K562 (cell line): ENCODE measurements around the gene YARS1. TPM values are rescaled to one million over a fixed set of nuclear protein-coding genes. Genes with fewer than 3 reads are reported as not detected.
A peak's percentile ranks its signal among the peaks of the same experiment; 100 is the strongest.

ENCODE experiments used
- BDP1 ChIP-seq: IDR thresholded peaks from 3 replicates; pipeline ENCODE4 v1.6.1; 2011; ENCODE audit not compliant: insufficient read length, insufficient read depth
- ELF2 ChIP-seq: fragments of 250-450 bp; sonication (Bioruptor Pico); IDR thresholded peaks from 2 replicates; pipeline ENCODE4 v1.5.0; 2021; ENCODE audit warnings: mild to moderate bottlenecking
- GTF2E2 ChIP-seq: fragments of 200-800 bp; sonication (Bioruptor generic); IDR thresholded peaks from 2 replicates; pipeline ENCODE4 v1.6.1; 2016; ENCODE audit warnings: missing genetic modification characterization, missing compliant biosample characterization
- HDAC1 ChIP-seq, 2 experiments: fragments of 450-650 bp; IDR thresholded peaks; 2 replicates each; pipeline ENCODE4 v1.6.1; 2016 to 2017; ENCODE audit warnings: inconsistent platforms in 1 of 2, mild to moderate bottlenecking in 1 of 2, moderate library complexity in 1 of 2
- MCM5 ChIP-seq: fragments of 450-650 bp; IDR thresholded peaks from 2 replicates; pipeline ENCODE4 v1.6.1; 2016; ENCODE audit warnings: low read depth
- PPARD ChIP-seq: fragments of 250-450 bp; sonication (Bioruptor Pico); IDR thresholded peaks from 2 replicates; pipeline ENCODE4 v1.8.0; 2022; ENCODE audit warnings: inconsistent platforms, mild to moderate bottlenecking, moderate library complexity
- RAD21 ChIP-seq, 2 experiments: fragments of 250-450 bp in 1 of 2; fragments of 450-650 bp in 1 of 2; sonication (Bioruptor Pico) in 1 of 2; formaldehyde crosslinking in 1 of 2; IDR thresholded peaks in 1 of 2; conservative IDR thresholded peaks in 1 of 2; 2 replicates each; pipeline versions ENCODE4 v1.4.0 to v1.8.0; 2020 to 2022; ENCODE audit warnings: mild to moderate bottlenecking in 2 of 2, moderate library complexity in 1 of 2
- SRSF3 ChIP-seq: fragments of 200-400 bp; formaldehyde crosslinking; IDR thresholded peaks from 2 replicates; pipeline ENCODE4 v1.6.1; 2016; ENCODE audit warnings: mild to moderate bottlenecking, low read length, moderate library complexity; ENCODE audit not compliant: insufficient read depth
- STAT5B ChIP-seq: fragments of 250-450 bp; sonication (Bioruptor Pico); IDR thresholded peaks from 2 replicates; pipeline ENCODE4 v1.8.0; 2021; ENCODE audit warnings: mild to moderate bottlenecking, inconsistent platforms
- TBL1XR1 ChIP-seq, 2 experiments: IDR thresholded peaks; 2 replicates each; pipeline ENCODE4 v1.6.1; 2012; ENCODE audit warnings: improper control_type of control experiment in 2 of 2, low read length in 2 of 2, mild to moderate bottlenecking in 1 of 2
- ZNF224 ChIP-seq: sonication (generic); formaldehyde crosslinking; IDR thresholded peaks from 2 replicates; pipeline ENCODE4 v1.8.0; 2022; ENCODE audit warnings: mild to moderate bottlenecking, missing genetic modification reagents
- ZNF263 ChIP-seq: sonication (generic); formaldehyde crosslinking; IDR thresholded peaks from 2 replicates; pipeline ENCODE4 v1.8.0; 2022; ENCODE audit warnings: mild to moderate bottlenecking, missing genetic modification reagents, borderline replicate concordance
- polyA plus RNA-seq, 8 experiments: library from polyadenylated mRNA; depleted of rRNA in 4 of 8; stranded (reverse) in 5 of 8; unstranded in 3 of 8; fragments of >200 nt; fragmentation: Nextera tagmentation in 2 of 8; fragmentation: Illumina TruSeq in 1 of 8; extraction: Ambion mirVana in 2 of 8; extraction: Trizol in 1 of 8; gene quantifications; 2 replicates each; pipeline versions ENCODE4 v1.2.1 to v1.2.3, GENCODE V29; 2011 to 2014; ENCODE audit warnings: inconsistent platforms in 1 of 8, missing spikeins in 1 of 8
- total RNA-seq, 7 experiments: library from RNA; depleted of rRNA in 6 of 7; stranded (reverse); fragments of >200 nt in 6 of 7; fragmentation: Illumina TruSeq in 2 of 7; extraction: Trizol in 2 of 7; gene quantifications; 2 replicates each; pipeline versions ENCODE4 v1.2.1 to v1.2.3, GENCODE V29; 2011 to 2021; ENCODE audit warnings: low replicate concordance in 1 of 7
- TF ChIP-seq, protein P1 (sequence below): sonication (generic); formaldehyde crosslinking; IDR thresholded peaks from 2 replicates; pipeline ENCODE4 v1.8.0; 2022; ENCODE audit warnings: mild to moderate bottlenecking, missing genetic modification reagents
- TF ChIP-seq, protein P2 (sequence below), 2 experiments: fragments of 250-450 bp in 1 of 2; fragments of 450-650 bp in 1 of 2; sonication (Bioruptor Pico) in 1 of 2; IDR thresholded peaks; 2 replicates each; pipeline versions ENCODE4 v1.6.1 to v1.8.0; 2016 to 2021; ENCODE audit warnings: mild to moderate bottlenecking in 2 of 2, moderate library complexity in 2 of 2, missing compliant biosample characterization in 1 of 2, missing genetic modification characterization in 1 of 2
- TF ChIP-seq, protein P3 (sequence below): fragments of 250-450 bp; sonication (Bioruptor Pico); IDR thresholded peaks from 2 replicates; pipeline ENCODE4 v1.6.1; 2021; ENCODE audit warnings: mild to moderate bottlenecking
- TF ChIP-seq, protein P4 (sequence below): fragments of 450-650 bp; formaldehyde crosslinking; IDR thresholded peaks from 2 replicates; pipeline ENCODE4 v1.4.0; 2020; ENCODE audit warnings: mild to moderate bottlenecking, moderate library complexity
- TF ChIP-seq, protein P5 (sequence below), 3 experiments: IDR thresholded peaks in 2 of 3; conservative IDR thresholded peaks in 1 of 3; 2 replicates each; pipeline ENCODE4 v1.5.1; 2011 to 2012; ENCODE audit warnings: low read length in 3 of 3, mild to moderate bottlenecking in 3 of 3, control low read depth in 2 of 3, improper control_type of control experiment in 1 of 3, inconsistent platforms in 1 of 3, low read depth in 1 of 3, mixed read lengths in 1 of 3, moderate library complexity in 1 of 3; ENCODE audit not compliant: insufficient read depth in 2 of 3
- TF ChIP-seq, protein P6 (sequence below): fragments of 450-650 bp; formaldehyde crosslinking; IDR thresholded peaks from 2 replicates; pipeline ENCODE4 v1.4.0; 2020; ENCODE audit warnings: mild to moderate bottlenecking, moderate library complexity

YARS1 gene
- total and polyA plus RNA-seq, 9 of the 15 experiments (the other 6 are each of a cell fraction or from before 2014, with no cell fraction given): 66.2 to 336 (median 201) TPM

DNA sequence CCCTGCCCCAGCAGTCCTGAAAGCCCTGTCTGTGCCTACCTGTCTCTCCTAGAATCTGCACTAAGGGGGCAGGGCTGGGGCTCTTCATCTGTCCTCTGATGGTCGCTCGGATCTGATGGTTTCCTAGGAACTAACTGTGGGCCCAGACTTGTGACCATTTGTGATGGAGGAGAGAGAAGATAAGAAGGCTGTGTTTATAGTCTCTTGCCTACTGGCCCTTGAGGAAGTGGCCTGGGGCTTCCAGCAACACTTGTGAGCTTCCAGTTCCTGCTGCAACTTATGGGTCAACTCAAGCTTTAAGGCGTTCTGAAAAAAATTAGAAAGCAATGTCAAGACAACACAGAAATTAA, 61.4 kb downstream of the YARS1 start (continued):
- TF ChIP-seq, protein P1, sequence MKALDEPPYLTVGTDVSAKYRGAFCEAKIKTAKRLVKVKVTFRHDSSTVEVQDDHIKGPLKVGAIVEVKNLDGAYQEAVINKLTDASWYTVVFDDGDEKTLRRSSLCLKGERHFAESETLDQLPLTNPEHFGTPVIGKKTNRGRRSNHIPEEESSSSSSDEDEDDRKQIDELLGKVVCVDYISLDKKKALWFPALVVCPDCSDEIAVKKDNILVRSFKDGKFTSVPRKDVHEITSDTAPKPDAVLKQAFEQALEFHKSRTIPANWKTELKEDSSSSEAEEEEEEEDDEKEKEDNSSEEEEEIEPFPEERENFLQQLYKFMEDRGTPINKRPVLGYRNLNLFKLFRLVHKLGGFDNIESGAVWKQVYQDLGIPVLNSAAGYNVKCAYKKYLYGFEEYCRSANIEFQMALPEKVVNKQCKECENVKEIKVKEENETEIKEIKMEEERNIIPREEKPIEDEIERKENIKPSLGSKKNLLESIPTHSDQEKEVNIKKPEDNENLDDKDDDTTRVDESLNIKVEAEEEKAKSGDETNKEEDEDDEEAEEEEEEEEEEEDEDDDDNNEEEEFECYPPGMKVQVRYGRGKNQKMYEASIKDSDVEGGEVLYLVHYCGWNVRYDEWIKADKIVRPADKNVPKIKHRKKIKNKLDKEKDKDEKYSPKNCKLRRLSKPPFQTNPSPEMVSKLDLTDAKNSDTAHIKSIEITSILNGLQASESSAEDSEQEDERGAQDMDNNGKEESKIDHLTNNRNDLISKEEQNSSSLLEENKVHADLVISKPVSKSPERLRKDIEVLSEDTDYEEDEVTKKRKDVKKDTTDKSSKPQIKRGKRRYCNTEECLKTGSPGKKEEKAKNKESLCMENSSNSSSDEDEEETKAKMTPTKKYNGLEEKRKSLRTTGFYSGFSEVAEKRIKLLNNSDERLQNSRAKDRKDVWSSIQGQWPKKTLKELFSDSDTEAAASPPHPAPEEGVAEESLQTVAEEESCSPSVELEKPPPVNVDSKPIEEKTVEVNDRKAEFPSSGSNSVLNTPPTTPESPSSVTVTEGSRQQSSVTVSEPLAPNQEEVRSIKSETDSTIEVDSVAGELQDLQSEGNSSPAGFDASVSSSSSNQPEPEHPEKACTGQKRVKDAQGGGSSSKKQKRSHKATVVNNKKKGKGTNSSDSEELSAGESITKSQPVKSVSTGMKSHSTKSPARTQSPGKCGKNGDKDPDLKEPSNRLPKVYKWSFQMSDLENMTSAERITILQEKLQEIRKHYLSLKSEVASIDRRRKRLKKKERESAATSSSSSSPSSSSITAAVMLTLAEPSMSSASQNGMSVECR: no peak
- TF ChIP-seq HDAC1 (IDR thresholded peaks at IDR 0.05) (peak in 1 of 2 experiments; percentile 70; a peak in 2 of 4 replicates), STAT5B (CRISPR knock-in tag) (no peak), SRSF3 (no peak), MCM5 (no peak), PPARD (CRISPR knock-in tag) (no peak), ELF2 (CRISPR knock-in tag) (no peak), ZNF224 (CRISPR knock-in tag) (no peak), ZNF263 (no peak), TBL1XR1 (IDR thresholded peaks at IDR 0.05; ENCODE audit: low read length in 2 of 2) (peak; percentile 67 to 71; a peak in 2 of 4 replicates), BDP1 (no peak), GTF2E2 (tag) (no peak), RAD21 (CRISPR knock-in tag; conservative IDR thresholded peaks at IDR 0.05 in 1 of 2, IDR thresholded peaks at IDR 0.05 in 1 of 2) (no peak)
- TF ChIP-seq, protein P2, sequence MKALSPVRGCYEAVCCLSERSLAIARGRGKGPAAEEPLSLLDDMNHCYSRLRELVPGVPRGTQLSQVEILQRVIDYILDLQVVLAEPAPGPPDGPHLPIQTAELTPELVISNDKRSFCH (CRISPR knock-in tag; IDR thresholded peaks at IDR 0.05): no peak
- TF ChIP-seq, protein P2 (tag; IDR thresholded peaks at IDR 0.05): no peak
- TF ChIP-seq, protein P3, sequence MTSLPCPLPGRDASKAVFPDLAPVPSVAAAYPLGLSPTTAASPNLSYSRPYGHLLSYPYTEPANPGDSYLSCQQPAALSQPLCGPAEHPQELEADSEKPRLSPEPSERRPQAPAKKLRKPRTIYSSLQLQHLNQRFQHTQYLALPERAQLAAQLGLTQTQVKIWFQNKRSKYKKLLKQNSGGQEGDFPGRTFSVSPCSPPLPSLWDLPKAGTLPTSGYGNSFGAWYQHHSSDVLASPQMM: no peak
- TF ChIP-seq, protein P4, sequence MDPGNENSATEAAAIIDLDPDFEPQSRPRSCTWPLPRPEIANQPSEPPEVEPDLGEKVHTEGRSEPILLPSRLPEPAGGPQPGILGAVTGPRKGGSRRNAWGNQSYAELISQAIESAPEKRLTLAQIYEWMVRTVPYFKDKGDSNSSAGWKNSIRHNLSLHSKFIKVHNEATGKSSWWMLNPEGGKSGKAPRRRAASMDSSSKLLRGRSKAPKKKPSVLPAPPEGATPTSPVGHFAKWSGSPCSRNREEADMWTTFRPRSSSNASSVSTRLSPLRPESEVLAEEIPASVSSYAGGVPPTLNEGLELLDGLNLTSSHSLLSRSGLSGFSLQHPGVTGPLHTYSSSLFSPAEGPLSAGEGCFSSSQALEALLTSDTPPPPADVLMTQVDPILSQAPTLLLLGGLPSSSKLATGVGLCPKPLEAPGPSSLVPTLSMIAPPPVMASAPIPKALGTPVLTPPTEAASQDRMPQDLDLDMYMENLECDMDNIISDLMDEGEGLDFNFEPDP (CRISPR knock-in tag): no peak
- TF ChIP-seq, protein P5, sequence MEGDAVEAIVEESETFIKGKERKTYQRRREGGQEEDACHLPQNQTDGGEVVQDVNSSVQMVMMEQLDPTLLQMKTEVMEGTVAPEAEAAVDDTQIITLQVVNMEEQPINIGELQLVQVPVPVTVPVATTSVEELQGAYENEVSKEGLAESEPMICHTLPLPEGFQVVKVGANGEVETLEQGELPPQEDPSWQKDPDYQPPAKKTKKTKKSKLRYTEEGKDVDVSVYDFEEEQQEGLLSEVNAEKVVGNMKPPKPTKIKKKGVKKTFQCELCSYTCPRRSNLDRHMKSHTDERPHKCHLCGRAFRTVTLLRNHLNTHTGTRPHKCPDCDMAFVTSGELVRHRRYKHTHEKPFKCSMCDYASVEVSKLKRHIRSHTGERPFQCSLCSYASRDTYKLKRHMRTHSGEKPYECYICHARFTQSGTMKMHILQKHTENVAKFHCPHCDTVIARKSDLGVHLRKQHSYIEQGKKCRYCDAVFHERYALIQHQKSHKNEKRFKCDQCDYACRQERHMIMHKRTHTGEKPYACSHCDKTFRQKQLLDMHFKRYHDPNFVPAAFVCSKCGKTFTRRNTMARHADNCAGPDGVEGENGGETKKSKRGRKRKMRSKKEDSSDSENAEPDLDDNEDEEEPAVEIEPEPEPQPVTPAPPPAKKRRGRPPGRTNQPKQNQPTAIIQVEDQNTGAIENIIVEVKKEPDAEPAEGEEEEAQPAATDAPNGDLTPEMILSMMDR (IDR thresholded peaks at IDR 0.05 in 2 of 3, conservative IDR thresholded peaks at IDR 0.05 in 1 of 3; ENCODE audit: insufficient read depth in 2 of 3, low read depth in 1 of 3, low read length in 3 of 3): no peak
- TF ChIP-seq, protein P6, sequence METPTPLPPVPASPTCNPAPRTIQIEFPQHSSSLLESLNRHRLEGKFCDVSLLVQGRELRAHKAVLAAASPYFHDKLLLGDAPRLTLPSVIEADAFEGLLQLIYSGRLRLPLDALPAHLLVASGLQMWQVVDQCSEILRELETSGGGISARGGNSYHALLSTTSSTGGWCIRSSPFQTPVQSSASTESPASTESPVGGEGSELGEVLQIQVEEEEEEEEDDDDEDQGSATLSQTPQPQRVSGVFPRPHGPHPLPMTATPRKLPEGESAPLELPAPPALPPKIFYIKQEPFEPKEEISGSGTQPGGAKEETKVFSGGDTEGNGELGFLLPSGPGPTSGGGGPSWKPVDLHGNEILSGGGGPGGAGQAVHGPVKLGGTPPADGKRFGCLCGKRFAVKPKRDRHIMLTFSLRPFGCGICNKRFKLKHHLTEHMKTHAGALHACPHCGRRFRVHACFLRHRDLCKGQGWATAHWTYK (CRISPR knock-in tag): no peak
